ENCODE data around the gene ECHDC1.

- no peak for TF ChIP-seq CTCF (IDR thresholded peaks at IDR 0.05; ENCODE audit: borderline replicate concordance, extremely low read depth, low read length, poor library complexity, severe bottlenecking)
- no peak for TF ChIP-seq EZH2 (IDR thresholded peaks at IDR 0.05; ENCODE audit: borderline replicate concordance, low read depth, low read length, severe bottlenecking)
Observed at GRCh38 chr6:127319686-127320085, 23.7 kb downstream of the ECHDC1 start.

All from DND-41 (cell line).